ENCODE data around the gene ZYG11B. TPM values are rescaled to one million over a fixed set of nuclear protein-coding genes. Genes with fewer than 3 reads are reported as not detected.
"Not testable (repeated sequence)": the region's sequence is repeated elsewhere in the genome, so short reads cannot be mapped to it uniquely, and the experiment has no call there.

The ZYG11B gene
- total RNA-seq, 1 donor from 2014 or later, result 33.3 TPM

GRCh38 chr1:52707927-52708655 is 18.2 kb upstream of the ZYG11B start:
- DNase-seq (ENCODE audit: low spot score), result no peak

DNA sequence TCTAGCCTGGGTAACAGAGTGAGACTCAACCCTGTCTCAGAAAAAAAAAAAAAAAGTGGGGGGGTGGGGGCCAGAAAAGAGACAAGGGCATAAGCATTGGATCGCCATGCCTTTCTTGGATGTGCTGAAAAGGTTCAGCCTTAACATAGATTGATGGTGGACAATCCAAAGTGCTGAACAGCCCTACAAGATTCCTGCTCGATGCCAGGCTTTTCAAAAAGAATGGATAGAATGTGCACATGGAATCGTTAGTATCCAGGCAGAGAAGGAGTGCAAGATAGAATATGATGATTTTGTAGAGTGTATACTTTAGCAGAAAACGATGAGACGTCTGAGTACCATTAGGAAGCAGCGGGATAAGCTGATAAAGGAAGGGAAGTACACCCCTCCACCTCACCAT is 17.2 kb upstream of the ZYG11B start:
- DNase-seq (ENCODE audit: low spot score), result no peak

GRCh38 chr1:52713590-52713989 is 12.7 kb upstream of the ZYG11B start:
- DNase-seq (ENCODE audit: low spot score), result no peak

DNA sequence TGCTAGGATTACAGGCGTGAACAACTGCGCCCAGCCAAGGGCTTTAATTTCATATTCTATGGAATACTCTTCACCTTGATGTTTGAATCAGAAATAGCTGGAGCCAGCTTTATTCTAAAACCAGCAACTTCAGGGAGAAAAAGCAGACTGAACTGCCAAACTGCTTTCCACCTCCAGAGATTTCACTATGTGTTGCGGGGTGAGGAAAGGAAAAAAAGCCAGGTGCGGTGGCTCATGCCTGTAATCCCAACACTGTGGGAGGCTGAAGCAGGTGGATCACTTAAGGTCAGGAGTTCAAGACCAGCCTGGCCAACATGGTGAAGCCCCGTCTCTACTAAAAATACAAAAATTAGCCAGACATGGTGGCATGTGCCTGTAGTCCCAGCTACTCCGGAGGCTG is 11.0 kb upstream of the ZYG11B start:
- not testable (repeated sequence) for DNase-seq (ENCODE audit: low spot score)

- DNase-seq (ENCODE audit: low spot score), result peak; percentile 18
Observed at GRCh38 chr1:52723260-52723659, 3.0 kb upstream of the ZYG11B start.

- DNase-seq (ENCODE audit: low spot score), result no peak
Observed at GRCh38 chr1:52725903-52726264, 369 bp upstream of the ZYG11B start.

GRCh38 chr1:52727114-52727586 is 897 bp downstream of the ZYG11B start:
- DNase-seq (ENCODE audit: low spot score), result no peak

DNA sequence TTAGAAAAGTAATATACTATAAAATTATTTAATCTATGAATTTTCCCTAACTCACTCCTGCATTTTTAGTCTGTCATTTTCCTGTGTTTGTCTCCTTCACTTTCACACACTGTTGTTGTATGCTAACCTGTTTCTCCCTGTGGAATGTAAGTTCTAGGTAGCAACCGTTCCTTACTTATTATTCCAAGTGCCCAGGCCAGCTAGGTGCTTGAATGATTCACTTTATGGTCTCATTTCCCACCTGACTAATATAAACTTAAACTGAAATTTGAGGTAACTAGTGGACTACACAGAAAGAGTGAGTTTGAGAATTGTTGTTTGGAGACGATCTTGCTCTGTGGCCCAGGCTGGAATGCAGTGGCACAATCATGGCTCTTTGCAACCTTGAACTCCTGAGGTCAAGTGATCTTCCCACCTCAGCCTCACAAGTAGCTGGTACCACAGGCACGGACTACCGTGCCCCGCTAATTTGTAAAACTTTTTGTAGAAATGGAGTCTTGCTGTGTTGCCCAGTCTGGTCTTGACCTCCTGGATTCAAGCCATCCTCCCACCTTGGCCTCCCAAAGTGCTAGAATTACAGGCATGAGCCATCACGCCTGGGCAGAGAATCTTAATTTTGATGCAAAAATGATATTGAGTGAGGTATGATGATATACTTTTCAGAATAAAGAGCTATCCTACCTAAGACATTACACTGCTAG is 1.9 kb downstream of the ZYG11B start:
- no peak for DNase-seq (ENCODE audit: low spot score)

DNA sequence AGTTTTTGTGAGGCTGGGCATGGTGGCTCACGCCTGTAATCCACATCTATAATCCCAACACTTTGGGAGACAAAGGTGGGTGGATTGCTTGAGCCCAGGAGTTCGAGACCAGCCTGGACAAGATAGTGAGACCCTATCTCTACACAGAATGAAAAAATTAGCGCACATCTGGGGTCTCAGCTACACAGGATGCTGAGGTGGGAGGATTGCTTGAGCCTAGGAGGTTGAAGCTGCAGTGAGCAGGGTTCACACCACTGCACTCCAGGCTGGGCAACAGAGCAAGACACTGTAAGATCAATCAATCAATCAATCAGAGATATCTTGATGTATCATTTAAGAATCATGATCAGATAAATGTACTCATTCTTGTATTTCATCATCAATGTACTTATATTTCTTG is 7.1 kb downstream of the ZYG11B start:
- no peak for DNase-seq (ENCODE audit: low spot score)

- DNase-seq (ENCODE audit: low spot score), result not testable (repeated sequence)
Observed at GRCh38 chr1:52735371-52735770, 9.1 kb downstream of the ZYG11B start.

DNA sequence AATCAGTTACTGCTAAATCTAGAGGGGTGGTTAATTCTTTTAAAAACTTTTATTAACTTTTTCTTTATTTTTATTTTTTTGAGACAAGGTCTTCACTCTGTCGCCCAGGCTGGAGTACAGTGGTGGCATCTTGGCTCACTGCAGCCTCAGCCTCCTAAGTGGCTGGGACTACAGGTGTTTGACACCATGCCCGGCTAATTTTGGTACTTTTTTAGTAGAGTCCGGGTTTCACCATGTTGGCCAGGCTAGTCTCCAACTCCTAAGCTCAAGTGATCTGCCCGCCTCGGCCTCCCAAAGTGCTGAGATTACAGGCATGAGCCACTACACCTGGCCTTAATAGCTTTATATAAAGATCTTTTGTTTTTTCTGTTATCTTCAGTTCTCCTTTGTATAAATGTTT is 11.9 kb downstream of the ZYG11B start:
- DNase-seq (ENCODE audit: low spot score), result no peak

DNA sequence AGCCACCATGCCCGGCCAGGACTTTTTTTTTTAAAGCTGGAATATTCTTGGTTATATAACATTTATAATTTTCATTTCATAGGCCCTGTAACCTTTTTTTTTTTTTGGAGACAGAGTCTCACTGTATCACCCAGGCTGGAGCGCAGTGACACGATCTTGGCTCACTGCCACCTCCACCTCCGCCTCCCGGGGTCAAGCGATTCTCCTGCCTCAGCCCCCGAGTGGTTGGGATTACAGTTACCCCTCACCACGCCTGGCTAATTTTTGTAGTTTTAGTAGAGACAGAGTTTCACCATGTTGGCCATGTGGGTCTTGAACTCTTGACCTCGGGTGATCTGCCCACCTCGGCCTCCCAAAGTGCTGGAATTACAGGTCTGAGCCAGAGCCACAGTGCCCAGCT is 12.6 kb downstream of the ZYG11B start:
- peak; percentile 31 for DNase-seq (ENCODE audit: low spot score)

- no peak for DNase-seq (ENCODE audit: low spot score)
Observed at GRCh38 chr1:52739699-52740467, 13.6 kb downstream of the ZYG11B start.

- DNase-seq (ENCODE audit: low spot score), result no peak
Observed at GRCh38 chr1:52741259-52741658, 15.0 kb downstream of the ZYG11B start.

- DNase-seq (ENCODE audit: low spot score), result no peak
Observed at GRCh38 chr1:52746189-52746588, 19.9 kb downstream of the ZYG11B start.

GRCh38 chr1:52747450-52747849 is 21.2 kb downstream of the ZYG11B start:
- DNase-seq (ENCODE audit: low spot score), result no peak

- DNase-seq (ENCODE audit: low spot score), result no peak
Observed at GRCh38 chr1:52748119-52748518, 21.9 kb downstream of the ZYG11B start.

- not testable (repeated sequence) for DNase-seq (ENCODE audit: low spot score)
Observed at GRCh38 chr1:52749496-52749895, 23.2 kb downstream of the ZYG11B start.

- DNase-seq (ENCODE audit: low spot score), result not testable (repeated sequence)
Observed at GRCh38 chr1:52750139-52750538, 23.9 kb downstream of the ZYG11B start.

DNA sequence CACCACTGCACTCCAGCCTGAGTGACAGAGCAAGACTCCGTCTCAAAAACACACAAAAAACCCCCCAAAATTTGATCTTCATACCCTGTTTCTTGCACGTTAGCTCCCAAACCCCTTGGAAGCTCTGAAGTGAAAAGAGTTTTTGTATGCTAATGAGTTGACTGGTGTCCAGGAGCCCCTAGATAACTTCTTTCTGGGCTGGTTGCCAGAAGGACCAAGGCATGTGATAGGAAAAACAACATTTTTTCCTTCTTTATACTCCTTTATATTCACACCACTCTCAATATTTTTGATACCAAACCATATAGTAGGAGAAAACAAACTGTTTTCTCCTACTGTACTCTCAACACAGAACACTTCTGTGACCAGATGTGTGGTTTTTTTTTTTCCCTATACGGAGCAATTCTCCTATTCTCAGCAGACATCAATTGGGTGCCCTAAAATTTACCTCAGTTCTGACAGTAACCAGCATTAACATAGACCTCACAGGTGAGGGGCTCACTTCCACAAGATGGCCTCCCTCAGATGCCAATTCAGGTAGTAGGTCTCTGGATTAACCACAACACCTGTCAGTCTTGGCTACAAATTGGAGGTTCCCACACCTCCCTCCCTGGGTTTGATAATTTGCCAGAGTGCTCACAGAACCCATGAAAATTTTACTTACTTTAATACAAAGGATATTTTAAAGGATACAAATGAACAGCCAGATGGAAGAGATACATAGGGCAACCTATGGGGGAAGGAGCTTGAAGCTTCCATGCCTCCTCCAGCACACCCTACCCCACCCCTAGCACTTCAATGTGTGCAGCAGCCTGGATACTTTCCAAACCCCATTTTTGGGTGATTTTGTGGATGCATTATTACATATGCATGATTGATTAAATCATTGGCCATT is 25.6 kb downstream of the ZYG11B start:
- no peak for DNase-seq (ENCODE audit: low spot score)

DNA sequence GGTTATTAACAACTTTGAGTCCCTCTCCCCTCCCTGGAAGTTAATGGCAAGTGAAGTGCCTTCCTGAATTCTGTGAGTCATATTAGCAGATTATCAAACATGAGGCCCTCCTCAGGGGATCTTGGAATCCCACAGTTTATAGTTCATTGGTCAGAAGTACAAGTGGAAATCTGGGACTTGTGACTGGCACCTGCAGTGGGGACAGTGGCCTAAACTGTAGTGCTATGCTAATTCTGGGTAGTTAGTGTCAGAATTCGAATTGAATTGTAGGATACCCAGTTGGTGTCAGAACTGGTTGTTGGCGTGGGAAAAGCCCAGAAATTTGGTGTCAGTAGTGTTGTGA is 26.2 kb downstream of the ZYG11B start:
- no peak for DNase-seq (ENCODE audit: low spot score)

DNA sequence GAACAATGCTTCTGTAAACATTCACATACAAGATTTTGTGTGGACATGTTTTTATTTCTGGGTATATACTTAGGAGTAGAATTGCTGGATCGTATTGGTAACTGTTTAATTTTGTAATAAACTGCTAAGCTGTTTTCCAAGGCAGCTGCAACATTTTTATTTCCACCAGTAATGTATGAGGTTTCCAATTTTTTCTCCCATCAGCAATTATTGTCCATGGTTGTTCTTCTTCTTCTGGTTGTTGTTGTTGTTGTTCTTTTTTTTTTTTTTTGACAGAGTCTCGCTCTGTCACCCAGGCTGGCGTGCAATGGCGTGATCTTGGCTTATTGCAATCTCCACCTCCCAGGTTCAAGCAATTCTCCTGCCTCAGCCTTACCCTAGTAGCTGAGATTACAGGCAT is 26.9 kb downstream of the ZYG11B start:
- no peak for DNase-seq (ENCODE audit: low spot score)
